ENCODE measurements around the gene SH3RF3.

SH3RF3 gene

DNA sequence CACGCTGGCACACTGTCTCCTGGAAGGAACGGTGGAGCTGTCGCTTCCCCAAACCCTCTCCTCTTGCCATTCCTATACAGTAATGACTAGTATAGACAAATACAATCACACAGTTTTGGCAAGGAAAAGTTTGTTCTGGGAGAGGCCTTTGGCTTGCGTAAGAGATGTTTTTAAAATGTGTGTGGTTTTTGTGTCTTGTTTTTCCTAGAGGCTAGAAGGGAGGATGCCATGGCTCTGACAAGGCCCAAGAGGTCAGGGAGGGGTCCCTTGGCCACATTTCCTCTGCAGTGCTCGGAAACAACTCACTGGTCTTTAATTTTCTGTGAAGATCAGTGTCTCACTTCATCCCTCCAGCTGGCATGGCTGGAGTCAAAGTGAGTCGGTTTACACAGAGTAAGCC is 195.9 kb downstream of the SH3RF3 start:
- H2AK5ac ChIP-seq (ENCODE audit: low read length, severe bottlenecking), result no peak overlapping the region
- H4K8ac ChIP-seq (ENCODE audit: low read length), result peak overlapping the region; percentile 98
- H3K9ac ChIP-seq (ENCODE audit: low read length), result peak overlapping the region; percentile 23
- H4K91ac ChIP-seq (ENCODE audit: low read length), result peak overlapping the region; percentile 95
- H3K9me3 ChIP-seq (ENCODE audit: control insufficient read depth, low read length), result peaks cover 4% of the 10 kb centered on the region
- no peaks in the 10 kb centered on the region for H3K27me3 ChIP-seq (ENCODE audit: control insufficient read depth in 1 of 2, insufficient read depth in 1 of 2, low read length in 2 of 2)
- H3K23ac ChIP-seq (ENCODE audit: low read length in 2 of 2), result no peak overlapping the region
- peak overlapping the region; percentile 82 for H2BK15ac ChIP-seq (ENCODE audit: low read depth, poor library complexity, severe bottlenecking)
- peak overlapping the region; percentile 93 to 97 for H3K18ac ChIP-seq (ENCODE audit: low read depth in 1 of 2, low read length in 2 of 2)
- peak overlapping the region in 1 of 2 experiments; percentile 89 for H3K14ac ChIP-seq (ENCODE audit: low read length in 2 of 2)
- H2BK5ac ChIP-seq (ENCODE audit: low read depth, low read length, poor library complexity, severe bottlenecking), result no peak overlapping the region
- peaks cover 32% of the 10 kb centered on the region for H3K79me1 ChIP-seq (replicated peaks; ENCODE audit: low read length, poor library complexity, severe bottlenecking)
- H3K4ac ChIP-seq (ENCODE audit: low read depth in 1 of 2, low read length in 2 of 2), result peak overlapping the region; percentile 87 to 96
- peak; percentile 96 for DNase-seq
- H2BK120ac ChIP-seq (ENCODE audit: low read depth, low read length), result peak overlapping the region; percentile 82
- H2BK12ac ChIP-seq (ENCODE audit: low read length in 2 of 2), result peak overlapping the region; percentile 64 to 96
- peak overlapping the region; percentile 37 for H3K27ac ChIP-seq (ENCODE audit: low read length, poor library complexity, severe bottlenecking)
- H3K4me3 ChIP-seq (ENCODE audit: insufficient read depth in 1 of 2, low read depth in 1 of 2, low read length in 2 of 2), result no peak overlapping the region
- no peaks in the 10 kb centered on the region for H3K36me3 ChIP-seq (ENCODE audit: control insufficient read depth in 1 of 2, insufficient read depth in 2 of 2, low read depth in 1 of 2, low read length in 2 of 2)
- no peak overlapping the region for H3K4me2 ChIP-seq (ENCODE audit: low read length, poor library complexity, severe bottlenecking)
- no peak overlapping the region for H2AFZ ChIP-seq (ENCODE audit: low read depth, low read length)
- peaks cover 18% of the 10 kb centered on the region for H3K4me1 ChIP-seq (ENCODE audit: control insufficient read depth, insufficient read depth, low read depth, low read length)
- WGBS, result 12% methylated on average over 5 of the region's 6 CpGs

DNA sequence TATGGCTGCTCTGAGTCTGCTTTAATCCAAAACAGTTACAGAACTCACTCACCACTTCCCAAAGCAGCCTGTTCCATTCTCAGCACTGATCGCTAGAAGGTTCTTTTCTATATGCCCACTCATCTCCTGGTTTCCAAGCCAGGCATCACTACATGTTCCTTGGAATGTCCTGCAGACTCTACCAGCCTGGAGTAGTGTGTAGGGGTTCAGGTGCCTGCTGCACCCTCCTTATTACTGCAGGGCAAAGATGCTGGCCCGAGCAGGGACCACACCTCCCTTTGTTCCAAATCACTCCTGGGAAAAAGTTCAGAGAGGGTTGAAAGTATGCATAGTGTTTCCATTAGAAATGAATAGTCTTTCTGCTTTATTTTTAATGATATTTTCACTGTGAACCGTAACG is 196.6 kb downstream of the SH3RF3 start:
- peak overlapping the region in 1 of 2 experiments; percentile 12 for H3K4me3 ChIP-seq (ENCODE audit: insufficient read depth in 1 of 2, low read depth in 1 of 2, low read length in 2 of 2)
- peak overlapping the region; percentile 86 for H2AK5ac ChIP-seq (ENCODE audit: low read length, severe bottlenecking)
- H3K23ac ChIP-seq (ENCODE audit: low read length in 2 of 2), result no peak overlapping the region
- 100% methylated on average over 3 of the region's 4 CpGs for WGBS
- H4K91ac ChIP-seq (ENCODE audit: low read length), result peak overlapping the region; percentile 95
- peak overlapping the region; percentile 94 to 95 for H3K18ac ChIP-seq (ENCODE audit: low read depth in 1 of 2, low read length in 2 of 2)
- no peaks in the 10 kb centered on the region for H3K27me3 ChIP-seq (ENCODE audit: control insufficient read depth in 1 of 2, insufficient read depth in 1 of 2, low read length in 2 of 2)
- peak overlapping the region; percentile 96 for H2BK120ac ChIP-seq (ENCODE audit: low read depth, low read length)
- H2BK5ac ChIP-seq (ENCODE audit: low read depth, low read length, poor library complexity, severe bottlenecking), result no peak overlapping the region
- H3K14ac ChIP-seq (ENCODE audit: low read length in 2 of 2), result peak overlapping the region in 1 of 2 experiments; percentile 92
- H2AFZ ChIP-seq (ENCODE audit: low read depth, low read length), result no peak overlapping the region
- peak overlapping the region; percentile 79 to 98 for H3K4ac ChIP-seq (ENCODE audit: low read depth in 1 of 2, low read length in 2 of 2)
- peak overlapping the region; percentile 95 to 99 for H2BK12ac ChIP-seq (ENCODE audit: low read length in 2 of 2)
- peak overlapping the region; percentile 73 for H2BK15ac ChIP-seq (ENCODE audit: low read depth, poor library complexity, severe bottlenecking)
- H3K27ac ChIP-seq (ENCODE audit: low read length, poor library complexity, severe bottlenecking), result peak overlapping the region; percentile 70
- peaks cover 28% of the 10 kb centered on the region for H3K79me1 ChIP-seq (replicated peaks; ENCODE audit: low read length, poor library complexity, severe bottlenecking)
- H3K4me1 ChIP-seq (ENCODE audit: control insufficient read depth, insufficient read depth, low read depth, low read length), result peaks cover 20% of the 10 kb centered on the region
- no peaks in the 10 kb centered on the region for H3K36me3 ChIP-seq (ENCODE audit: control insufficient read depth in 1 of 2, insufficient read depth in 2 of 2, low read depth in 1 of 2, low read length in 2 of 2)
- peak overlapping the region; percentile 96 for H4K8ac ChIP-seq (ENCODE audit: low read length)
- H3K4me2 ChIP-seq (ENCODE audit: low read length, poor library complexity, severe bottlenecking), result no peak overlapping the region
- peak overlapping the region; percentile 23 for H3K9ac ChIP-seq (ENCODE audit: low read length)
- DNase-seq, result no peak
- H3K9me3 ChIP-seq (ENCODE audit: control insufficient read depth, low read length), result peaks cover 4% of the 10 kb centered on the region

DNA sequence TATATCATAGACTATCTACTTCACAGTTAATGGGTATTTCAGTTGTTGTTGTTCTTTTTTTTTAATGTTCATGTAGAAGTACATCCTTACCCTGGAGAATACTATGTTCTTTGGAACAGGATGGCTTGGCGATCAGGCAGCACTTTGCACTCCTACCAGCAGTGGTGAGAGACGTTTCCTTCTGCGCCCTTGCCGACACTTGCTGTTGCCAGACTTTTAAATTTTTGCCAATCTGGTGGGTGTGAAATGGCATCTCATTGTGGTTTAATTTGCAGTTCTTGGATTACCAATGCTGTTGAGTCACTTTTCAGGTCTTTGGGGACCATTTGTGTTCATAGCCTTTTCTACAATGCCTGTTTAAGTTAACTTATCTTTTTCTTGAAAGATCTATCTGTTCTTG is 197.3 kb downstream of the SH3RF3 start:
- Histone ChIP-seq H3K4me2 (ENCODE audit: low read length, poor library complexity, severe bottlenecking) (no peak overlapping the region), H4K91ac (ENCODE audit: low read length) (peak overlapping the region; percentile 34)
- DNase-seq, result no peak

DNA sequence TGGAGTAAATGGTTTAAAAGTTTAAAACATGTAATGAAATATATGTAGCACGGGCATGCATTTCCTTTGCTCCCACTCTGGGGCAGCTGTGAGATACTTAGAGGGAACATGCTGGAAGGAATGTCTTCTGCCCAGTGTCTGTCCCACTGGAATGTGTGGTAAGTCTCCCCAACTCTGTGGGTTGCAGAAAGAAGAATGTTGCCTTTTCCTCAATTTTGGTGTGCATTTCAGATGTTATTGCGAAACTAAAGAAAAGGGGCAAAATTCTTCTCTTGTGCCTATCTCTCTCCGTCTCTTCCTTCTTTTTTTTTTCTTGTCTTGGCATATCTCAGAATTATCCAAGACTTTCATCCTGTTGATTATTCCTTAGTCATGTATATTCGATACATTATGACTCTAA is 201.1 kb downstream of the SH3RF3 start:
- Histone ChIP-seq H2BK15ac (ENCODE audit: low read depth, poor library complexity, severe bottlenecking) (no peak overlapping the region), H3K4me3 (ENCODE audit: insufficient read depth in 1 of 2, low read depth in 1 of 2, low read length in 2 of 2) (no peak overlapping the region), H2AFZ (ENCODE audit: low read depth, low read length) (no peak overlapping the region), H2AK5ac (ENCODE audit: low read length, severe bottlenecking) (no peak overlapping the region), H3K18ac (ENCODE audit: low read depth in 1 of 2, low read length in 2 of 2) (peak overlapping the region in 1 of 2 experiments; percentile 38), H2BK12ac (ENCODE audit: low read length in 2 of 2) (no peak overlapping the region), H4K91ac (ENCODE audit: low read length) (no peak overlapping the region), H3K14ac (ENCODE audit: low read length in 2 of 2) (no peak overlapping the region), H3K79me1 (replicated peaks; ENCODE audit: low read length, poor library complexity, severe bottlenecking) (peaks cover 32% of the 10 kb centered on the region), H3K27ac (ENCODE audit: low read length, poor library complexity, severe bottlenecking) (no peak overlapping the region), H3K4ac (ENCODE audit: low read depth in 1 of 2, low read length in 2 of 2) (no peak overlapping the region), H3K9me3 (ENCODE audit: control insufficient read depth, low read length) (peaks cover 4% of the 10 kb centered on the region), H3K23ac (ENCODE audit: low read length in 2 of 2) (no peak overlapping the region), H3K4me2 (ENCODE audit: low read length, poor library complexity, severe bottlenecking) (no peak overlapping the region), H3K4me1 (ENCODE audit: control insufficient read depth, insufficient read depth, low read depth, low read length) (peaks cover 34% of the 10 kb centered on the region), H4K8ac (ENCODE audit: low read length) (no peak overlapping the region), H2BK5ac (ENCODE audit: low read depth, low read length, poor library complexity, severe bottlenecking) (no peak overlapping the region), H2BK120ac (ENCODE audit: low read depth, low read length) (peak overlapping the region; percentile 69), H3K27me3 (ENCODE audit: control insufficient read depth in 1 of 2, insufficient read depth in 1 of 2, low read length in 2 of 2) (no peaks in the 10 kb centered on the region), H3K9ac (ENCODE audit: low read length) (no peak overlapping the region), H3K36me3 (ENCODE audit: control insufficient read depth in 1 of 2, insufficient read depth in 2 of 2, low read depth in 1 of 2, low read length in 2 of 2) (no peaks in the 10 kb centered on the region)
- 88% methylated on average over 3 of the region's 4 CpGs for WGBS
- DNase-seq, result peak; percentile 52

More for the DNA sequence above, 197.3 kb downstream of the SH3RF3 start:
- peaks cover 23% of the 10 kb centered on the region for H3K4me1 ChIP-seq (ENCODE audit: control insufficient read depth, insufficient read depth, low read depth, low read length)
- H2BK15ac ChIP-seq (ENCODE audit: low read depth, poor library complexity, severe bottlenecking), result peak overlapping the region; percentile 38
- 97% methylated on average over 4 of the region's 4 CpGs for WGBS
- peak overlapping the region; percentile 37 to 44 for H2BK12ac ChIP-seq (ENCODE audit: low read length in 2 of 2)
- H3K36me3 ChIP-seq (ENCODE audit: control insufficient read depth in 1 of 2, insufficient read depth in 2 of 2, low read depth in 1 of 2, low read length in 2 of 2), result no peaks in the 10 kb centered on the region
- H3K4ac ChIP-seq (ENCODE audit: low read depth in 1 of 2, low read length in 2 of 2), result no peak overlapping the region
- peaks cover 32% of the 10 kb centered on the region for H3K79me1 ChIP-seq (replicated peaks; ENCODE audit: low read length, poor library complexity, severe bottlenecking)
- H2BK120ac ChIP-seq (ENCODE audit: low read depth, low read length), result no peak overlapping the region
- H2BK5ac ChIP-seq (ENCODE audit: low read depth, low read length, poor library complexity, severe bottlenecking), result no peak overlapping the region
- H2AFZ ChIP-seq (ENCODE audit: low read depth, low read length), result no peak overlapping the region
- no peak overlapping the region for H3K14ac ChIP-seq (ENCODE audit: low read length in 2 of 2)
- no peak overlapping the region for H3K27ac ChIP-seq (ENCODE audit: low read length, poor library complexity, severe bottlenecking)
- H3K18ac ChIP-seq (ENCODE audit: low read depth in 1 of 2, low read length in 2 of 2), result peak overlapping the region; percentile 46 to 79
- peaks cover 4% of the 10 kb centered on the region for H3K9me3 ChIP-seq (ENCODE audit: control insufficient read depth, low read length)
- H4K8ac ChIP-seq (ENCODE audit: low read length), result no peak overlapping the region
- H3K23ac ChIP-seq (ENCODE audit: low read length in 2 of 2), result no peak overlapping the region
- no peaks in the 10 kb centered on the region for H3K27me3 ChIP-seq (ENCODE audit: control insufficient read depth in 1 of 2, insufficient read depth in 1 of 2, low read length in 2 of 2)
- H2AK5ac ChIP-seq (ENCODE audit: low read length, severe bottlenecking), result no peak overlapping the region
- peak overlapping the region in 1 of 2 experiments; percentile 18 for H3K4me3 ChIP-seq (ENCODE audit: insufficient read depth in 1 of 2, low read depth in 1 of 2, low read length in 2 of 2)
- peak overlapping the region; percentile 12 for H3K9ac ChIP-seq (ENCODE audit: low read length)

All from mesenchymal stem cell (in vitro differentiated cells and primary cell).